ENCODE measurements around the gene KRTAP4-6. TPM values are rescaled to one million over a fixed set of nuclear protein-coding genes. Genes with fewer than 3 reads are reported as not detected.
"Not testable (repeated sequence)": the region's sequence is repeated elsewhere in the genome, so short reads cannot be mapped to it uniquely, and the experiment has no call there.

Gene KRTAP4-6
- total RNA-seq, 1 donor from 2014 or later: not detected

DNA sequence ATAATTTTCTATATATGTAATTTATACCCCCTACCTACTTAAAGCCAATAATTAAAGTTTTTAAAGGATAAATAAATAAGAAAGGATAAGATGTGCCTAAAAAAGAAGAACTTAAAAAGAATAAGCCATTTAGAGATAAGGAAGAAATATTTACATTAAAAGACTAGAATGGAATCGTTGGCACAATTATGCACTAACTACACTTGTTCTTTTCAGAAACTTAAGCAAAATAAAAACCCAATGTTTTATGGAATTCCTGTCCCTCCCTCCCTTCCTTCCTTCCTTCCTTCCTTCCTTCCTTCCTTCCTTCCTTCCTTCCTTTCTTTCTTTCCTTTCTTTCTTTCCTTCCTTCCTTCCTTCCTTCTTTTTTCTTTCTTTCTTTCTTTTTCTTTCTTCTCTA lies 4.5 kb upstream of the KRTAP4-6 start:
- Mint-ChIP-seq H3K27ac (no peak overlapping the region), H3K4me1 (ENCODE audit: low read depth) (no peaks in the 10 kb centered on the region), H3K4me3 (ENCODE audit: low read depth) (no peak overlapping the region), H3K36me3 (ENCODE audit: insufficient read depth) (peaks cover 4% of the 10 kb centered on the region), H3K27me3 (peaks cover 7% of the 10 kb centered on the region), H3K9me3 (ENCODE audit: low read depth) (peaks cover 20% of the 10 kb centered on the region)
- no peak for DNase-seq (ENCODE audit: low spot score, unreplicated experiment)
- TF ChIP-seq, protein P1, sequence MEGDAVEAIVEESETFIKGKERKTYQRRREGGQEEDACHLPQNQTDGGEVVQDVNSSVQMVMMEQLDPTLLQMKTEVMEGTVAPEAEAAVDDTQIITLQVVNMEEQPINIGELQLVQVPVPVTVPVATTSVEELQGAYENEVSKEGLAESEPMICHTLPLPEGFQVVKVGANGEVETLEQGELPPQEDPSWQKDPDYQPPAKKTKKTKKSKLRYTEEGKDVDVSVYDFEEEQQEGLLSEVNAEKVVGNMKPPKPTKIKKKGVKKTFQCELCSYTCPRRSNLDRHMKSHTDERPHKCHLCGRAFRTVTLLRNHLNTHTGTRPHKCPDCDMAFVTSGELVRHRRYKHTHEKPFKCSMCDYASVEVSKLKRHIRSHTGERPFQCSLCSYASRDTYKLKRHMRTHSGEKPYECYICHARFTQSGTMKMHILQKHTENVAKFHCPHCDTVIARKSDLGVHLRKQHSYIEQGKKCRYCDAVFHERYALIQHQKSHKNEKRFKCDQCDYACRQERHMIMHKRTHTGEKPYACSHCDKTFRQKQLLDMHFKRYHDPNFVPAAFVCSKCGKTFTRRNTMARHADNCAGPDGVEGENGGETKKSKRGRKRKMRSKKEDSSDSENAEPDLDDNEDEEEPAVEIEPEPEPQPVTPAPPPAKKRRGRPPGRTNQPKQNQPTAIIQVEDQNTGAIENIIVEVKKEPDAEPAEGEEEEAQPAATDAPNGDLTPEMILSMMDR (IDR thresholded peaks at IDR 0.05; ENCODE audit: unreplicated experiment): no peak

DNA sequence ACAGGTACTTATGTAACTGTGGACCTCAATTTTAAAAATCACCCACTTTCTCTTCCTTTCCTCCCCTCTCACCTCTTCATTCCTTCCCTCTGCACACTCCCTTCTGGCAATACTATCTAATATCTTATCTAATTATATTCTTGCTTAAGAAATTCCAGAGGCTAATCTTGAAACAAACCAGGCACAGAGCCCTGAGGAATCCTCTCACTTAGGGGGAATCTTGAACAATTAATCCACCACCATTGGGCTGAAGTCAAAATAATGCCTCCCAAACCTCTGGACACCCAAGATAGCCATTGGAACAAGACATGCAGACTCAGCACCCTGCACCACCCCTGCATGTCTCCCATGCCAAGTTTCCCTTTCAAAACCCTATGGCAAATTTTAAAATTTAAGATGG lies 1.0 kb upstream of the KRTAP4-6 start:
- Mint-ChIP-seq H3K9me3 (ENCODE audit: low read depth) (peaks cover 36% of the 10 kb centered on the region), H3K27ac (no peak overlapping the region)
- DNase-seq (ENCODE audit: low spot score, unreplicated experiment): no peak

DNA sequence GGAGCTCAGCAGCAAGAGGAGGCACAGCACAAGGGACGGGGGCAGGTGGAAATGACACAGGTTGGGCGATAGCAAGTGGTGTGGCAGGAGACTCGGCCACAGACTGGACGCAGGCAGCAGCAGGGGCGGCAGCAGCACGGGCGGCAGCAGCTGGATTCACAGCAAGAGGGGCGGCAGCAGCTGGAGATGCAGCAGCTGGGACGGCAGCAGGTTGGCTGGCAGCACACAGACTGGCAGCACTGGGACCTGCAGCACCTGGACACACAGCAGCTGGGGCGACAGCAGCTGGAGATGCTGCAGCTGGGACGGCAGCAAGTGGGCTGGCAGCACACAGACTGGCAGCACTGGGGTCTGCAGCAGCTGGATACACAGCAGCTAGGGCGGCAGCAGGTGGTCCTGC lies 479 bp downstream of the KRTAP4-6 start:
- peaks cover 36% of the 10 kb centered on the region for H3K9me3 Mint-ChIP-seq (ENCODE audit: low read depth)
- H3K4me3 Mint-ChIP-seq (ENCODE audit: low read depth); H3K27me3 Mint-ChIP-seq; DNase-seq (ENCODE audit: low spot score, unreplicated experiment); H3K27ac Mint-ChIP-seq; H3K4me1 Mint-ChIP-seq (ENCODE audit: low read depth); H3K36me3 Mint-ChIP-seq (ENCODE audit: insufficient read depth): not testable (repeated sequence)

More for the DNA sequence above, 1.0 kb upstream of the KRTAP4-6 start:
- TF ChIP-seq, protein P1 (IDR thresholded peaks at IDR 0.05; ENCODE audit: unreplicated experiment): no peak
- H3K36me3 Mint-ChIP-seq (ENCODE audit: insufficient read depth): peaks cover 4% of the 10 kb centered on the region
- no peak overlapping the region for H3K4me3 Mint-ChIP-seq (ENCODE audit: low read depth)
- peaks cover 3% of the 10 kb centered on the region for H3K27me3 Mint-ChIP-seq
- H3K4me1 Mint-ChIP-seq (ENCODE audit: low read depth): no peaks in the 10 kb centered on the region

DNA sequence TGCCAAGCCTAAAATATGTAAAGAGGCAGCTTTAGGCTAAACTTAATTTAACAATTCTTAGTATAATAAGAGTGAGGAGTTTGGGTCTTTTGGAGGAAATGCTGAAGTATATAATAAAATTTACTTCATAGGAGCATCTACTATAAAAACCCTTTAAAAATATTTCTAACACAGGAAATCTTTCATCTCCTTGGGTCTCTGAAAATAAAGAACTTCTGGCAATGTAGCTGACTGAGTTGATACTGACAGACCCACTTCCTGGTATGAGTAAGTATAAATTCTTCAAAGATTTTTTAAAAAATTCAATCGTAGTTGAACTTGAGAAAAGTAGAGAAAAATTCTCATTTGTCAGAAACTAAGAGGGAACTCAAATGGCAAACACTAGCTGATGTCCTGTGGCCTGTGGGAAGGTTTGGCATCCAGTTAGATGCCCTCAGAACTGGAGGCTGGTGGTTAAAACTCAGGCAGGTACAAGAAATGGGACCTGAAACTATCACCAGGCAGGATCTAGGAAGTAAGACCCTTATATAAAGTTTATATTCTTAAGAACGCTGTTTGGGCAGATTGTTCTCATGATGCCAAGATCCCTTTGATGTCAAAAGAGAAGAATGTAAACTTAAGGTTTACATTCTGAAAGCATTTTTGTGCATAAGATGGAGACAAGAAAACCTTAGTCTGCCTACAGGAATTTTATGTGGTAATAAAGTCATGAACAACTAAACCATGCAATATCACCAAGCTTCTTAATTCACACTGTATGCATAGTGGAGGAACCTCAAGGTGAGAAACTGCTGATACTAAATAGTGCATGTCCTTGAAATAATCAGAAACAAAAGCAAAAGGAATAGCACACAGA lies 6.2 kb downstream of the KRTAP4-6 start:
- Mint-ChIP-seq H3K27ac (no peak overlapping the region), H3K4me3 (ENCODE audit: low read depth) (no peak overlapping the region), H3K9me3 (ENCODE audit: low read depth) (peaks cover 15% of the 10 kb centered on the region), H3K36me3 (ENCODE audit: insufficient read depth) (no peaks in the 10 kb centered on the region), H3K4me1 (ENCODE audit: low read depth) (no peaks in the 10 kb centered on the region), H3K27me3 (no peaks in the 10 kb centered on the region)
- TF ChIP-seq, protein P1 (IDR thresholded peaks at IDR 0.05; ENCODE audit: unreplicated experiment): no peak
- no peak for DNase-seq (ENCODE audit: low spot score, unreplicated experiment)

DNA sequence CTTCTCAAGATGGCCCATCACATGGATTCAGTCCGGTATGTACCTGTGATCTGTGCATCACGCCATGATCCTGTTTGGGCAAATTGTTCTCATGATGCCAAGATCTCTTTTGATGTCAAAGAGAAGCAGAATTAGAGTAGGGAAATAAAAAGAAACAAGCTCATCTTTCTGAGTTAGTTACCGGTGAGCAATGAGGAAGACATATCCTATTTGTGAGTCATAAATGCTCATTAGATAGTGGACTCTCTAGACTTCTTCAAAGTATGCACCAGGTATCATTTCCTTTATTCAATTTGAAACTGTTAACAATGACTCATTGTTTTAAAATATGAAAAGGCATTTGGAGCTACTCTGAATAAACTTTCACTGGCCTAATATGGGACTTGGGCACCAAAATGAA lies 8.4 kb downstream of the KRTAP4-6 start:
- peaks cover 12% of the 10 kb centered on the region for H3K9me3 Mint-ChIP-seq (ENCODE audit: low read depth)

More for the DNA sequence above, 8.4 kb downstream of the KRTAP4-6 start:
- no peak for DNase-seq (ENCODE audit: low spot score, unreplicated experiment)
- H3K36me3 Mint-ChIP-seq (ENCODE audit: insufficient read depth): no peaks in the 10 kb centered on the region
- TF ChIP-seq, protein P1 (IDR thresholded peaks at IDR 0.05; ENCODE audit: unreplicated experiment): no peak
- no peak overlapping the region for H3K27ac Mint-ChIP-seq
- H3K4me1 Mint-ChIP-seq (ENCODE audit: low read depth): no peaks in the 10 kb centered on the region
- no peaks in the 10 kb centered on the region for H3K27me3 Mint-ChIP-seq
- no peak overlapping the region for H3K4me3 Mint-ChIP-seq (ENCODE audit: low read depth)

All from progenitor cell of endocrine pancreas (in vitro differentiated cells).